GM18870 (cell line): ENCODE measurements around the gene MATN1.
"Not testable (repeated sequence)": the region's sequence is repeated elsewhere in the genome, so short reads cannot be mapped to it uniquely, and the experiment has no call there.

Experiments used
- ATAC-seq: cut with Tn5 transposase; IDR thresholded peaks from one replicate; pipeline ENCODE4 v1.9.1; 2021; ENCODE audit warnings: moderate library complexity; ENCODE audit not compliant: unreplicated experiment

Gene MATN1

DNA sequence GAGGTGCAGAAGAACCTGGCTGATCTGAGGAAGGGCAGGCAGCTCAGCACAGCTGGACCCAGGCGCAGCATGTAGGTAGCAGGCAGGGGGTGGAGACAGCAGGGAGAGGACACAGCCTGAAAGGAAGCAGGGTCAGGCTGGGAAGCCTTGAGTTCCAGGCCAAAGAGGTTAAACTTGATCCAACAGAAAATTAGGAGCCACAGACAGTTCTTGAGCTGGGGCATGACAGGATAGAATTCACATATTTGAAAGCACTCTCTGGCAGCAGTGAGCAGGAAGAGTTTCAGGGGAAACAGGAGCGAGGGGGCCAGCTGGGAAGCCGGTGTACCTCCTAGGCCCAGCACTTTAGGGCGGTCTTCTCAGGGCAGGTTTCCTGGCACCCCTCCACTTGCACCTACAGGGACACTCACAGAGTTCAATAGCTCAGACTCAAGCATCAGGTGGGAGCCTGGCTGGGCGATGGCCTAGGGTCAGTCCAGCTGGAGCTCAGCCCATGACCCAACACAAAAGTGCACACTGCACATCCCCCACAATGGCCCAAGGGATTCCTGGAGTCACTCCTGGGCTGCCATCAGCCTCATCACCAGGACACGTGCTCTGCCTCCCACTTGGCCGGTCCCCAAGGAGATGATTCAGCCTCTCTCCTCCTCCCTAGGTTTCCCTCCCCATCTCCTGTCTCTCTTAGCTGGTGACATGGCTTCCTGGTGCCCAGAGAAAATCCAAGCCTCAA lies 22.7 kb downstream of the MATN1 start:
- ATAC-seq, result no peak

DNA sequence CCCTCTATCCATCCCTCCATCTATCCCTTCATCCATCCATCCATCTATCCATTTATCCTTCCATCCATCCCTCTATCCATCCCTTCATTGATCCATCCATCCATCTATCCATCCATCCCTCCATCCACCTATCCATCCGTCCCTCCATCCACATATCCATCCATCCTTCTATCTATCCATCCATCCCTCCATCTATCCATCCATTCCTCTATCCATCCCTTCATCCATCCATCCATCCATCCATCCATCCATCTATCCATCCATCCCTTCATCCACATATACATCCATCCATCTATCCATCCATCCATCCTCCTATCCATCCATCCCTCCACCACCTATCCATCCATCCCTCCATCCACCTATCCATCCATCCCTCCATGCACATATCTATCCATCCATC lies 23.6 kb downstream of the MATN1 start:
- ATAC-seq, result no peak

DNA sequence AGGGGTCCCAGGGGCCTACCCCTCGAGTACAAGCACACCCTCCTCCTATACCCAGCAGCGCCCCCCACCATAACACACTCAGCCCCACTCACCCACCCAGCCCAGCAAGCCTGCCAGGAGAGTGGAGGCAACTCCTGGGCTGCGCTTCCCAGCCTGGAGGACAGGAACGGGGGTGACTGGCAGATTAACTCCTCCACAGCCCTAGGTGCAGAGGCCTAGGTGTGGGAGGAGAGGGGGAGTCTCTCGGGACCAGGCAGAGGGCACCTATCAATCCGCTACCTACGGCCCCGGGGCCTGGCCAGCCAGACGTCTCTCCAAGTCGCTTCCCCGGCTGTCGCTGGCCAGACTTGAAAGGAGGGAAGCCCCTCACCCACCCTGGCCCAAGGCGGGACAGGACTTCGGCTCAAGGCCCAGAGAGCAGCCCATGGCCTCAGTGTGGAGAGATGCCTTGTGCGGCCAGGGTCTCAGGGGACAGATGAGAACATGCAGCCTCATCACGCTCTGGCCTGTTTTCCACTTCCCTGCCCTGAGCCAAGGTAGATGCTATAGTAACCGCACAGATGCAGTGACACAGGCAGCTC lies 24.9 kb downstream of the MATN1 start:
- no peak for ATAC-seq

DNA sequence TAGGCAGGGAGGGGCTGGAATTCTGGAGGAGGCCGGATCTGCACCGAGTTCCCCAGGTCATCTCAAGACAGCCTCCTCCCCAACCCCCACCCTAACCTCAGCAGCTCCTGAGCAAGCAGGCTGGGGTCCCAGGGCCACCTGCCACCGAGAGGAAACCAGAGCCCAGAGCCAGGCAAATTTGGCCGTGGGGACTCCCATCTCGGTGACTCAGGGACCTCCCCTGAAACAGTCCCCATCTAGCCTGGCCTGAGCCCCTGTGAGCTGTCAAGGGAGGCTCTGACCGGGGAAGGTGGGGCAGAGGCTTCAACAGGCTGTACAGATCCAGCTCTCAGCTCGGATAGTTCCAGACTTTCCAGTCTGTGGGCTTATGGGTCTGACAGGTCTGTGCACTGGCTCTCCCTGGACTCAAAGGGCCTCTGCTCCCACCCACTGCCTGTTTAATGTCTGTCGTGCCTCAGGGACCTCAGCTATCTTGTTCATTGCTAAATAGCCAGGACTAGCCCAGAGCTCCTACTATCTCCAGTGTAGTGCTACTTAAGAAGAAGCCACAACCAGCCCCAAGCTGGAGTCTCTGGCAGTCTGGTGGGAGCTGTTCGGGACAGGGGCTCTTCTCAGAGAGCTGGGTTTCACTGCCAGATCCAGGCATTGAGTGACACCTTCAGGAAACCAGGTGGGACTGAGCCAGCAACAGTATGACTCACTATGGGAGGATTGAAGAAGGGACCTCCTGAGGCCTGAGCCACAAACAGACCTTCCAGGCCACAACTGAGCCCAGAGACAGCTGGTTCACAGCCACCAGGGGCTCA lies 25.6 kb downstream of the MATN1 start:
- no peak for ATAC-seq

DNA sequence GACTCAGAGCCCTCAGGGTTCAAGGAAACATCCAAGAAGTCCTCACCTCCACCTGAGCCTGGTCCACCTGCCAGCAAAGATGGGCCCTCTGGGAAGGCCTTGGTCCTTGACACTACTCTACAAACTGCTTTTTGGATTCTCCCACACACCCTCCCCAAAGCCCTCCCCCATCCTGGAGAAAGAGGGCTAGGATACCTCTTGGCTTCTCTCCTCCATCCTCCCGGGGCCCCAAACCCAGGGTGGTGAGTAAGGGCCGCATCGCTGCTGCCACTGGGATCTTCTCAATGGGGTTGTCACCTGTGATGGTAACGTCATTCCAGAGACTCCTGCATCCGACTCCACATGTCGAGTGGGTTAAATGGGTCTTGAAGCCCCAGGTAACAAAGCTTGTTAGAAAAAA lies 26.6 kb downstream of the MATN1 start:
- no peak for ATAC-seq

DNA sequence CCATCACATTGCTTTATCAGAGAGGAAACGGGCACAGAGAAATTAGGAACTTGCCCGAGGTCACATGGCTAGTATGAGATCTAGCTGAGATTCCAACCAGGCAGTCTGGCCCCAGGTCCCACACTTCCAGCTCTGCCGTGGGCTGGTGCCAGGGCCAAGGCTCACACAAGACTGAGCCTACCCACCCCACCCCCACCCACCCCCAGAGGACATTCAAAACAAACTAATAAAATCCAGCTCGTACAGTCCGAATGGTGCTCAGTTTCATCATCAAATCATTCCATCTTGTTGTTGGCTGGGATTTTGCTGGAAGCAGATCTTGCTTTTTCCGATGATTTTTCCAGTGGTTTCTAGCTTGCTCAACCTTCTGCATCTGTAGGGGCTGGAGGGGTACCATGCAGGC lies 27.9 kb downstream of the MATN1 start:
- no peak for ATAC-seq

DNA sequence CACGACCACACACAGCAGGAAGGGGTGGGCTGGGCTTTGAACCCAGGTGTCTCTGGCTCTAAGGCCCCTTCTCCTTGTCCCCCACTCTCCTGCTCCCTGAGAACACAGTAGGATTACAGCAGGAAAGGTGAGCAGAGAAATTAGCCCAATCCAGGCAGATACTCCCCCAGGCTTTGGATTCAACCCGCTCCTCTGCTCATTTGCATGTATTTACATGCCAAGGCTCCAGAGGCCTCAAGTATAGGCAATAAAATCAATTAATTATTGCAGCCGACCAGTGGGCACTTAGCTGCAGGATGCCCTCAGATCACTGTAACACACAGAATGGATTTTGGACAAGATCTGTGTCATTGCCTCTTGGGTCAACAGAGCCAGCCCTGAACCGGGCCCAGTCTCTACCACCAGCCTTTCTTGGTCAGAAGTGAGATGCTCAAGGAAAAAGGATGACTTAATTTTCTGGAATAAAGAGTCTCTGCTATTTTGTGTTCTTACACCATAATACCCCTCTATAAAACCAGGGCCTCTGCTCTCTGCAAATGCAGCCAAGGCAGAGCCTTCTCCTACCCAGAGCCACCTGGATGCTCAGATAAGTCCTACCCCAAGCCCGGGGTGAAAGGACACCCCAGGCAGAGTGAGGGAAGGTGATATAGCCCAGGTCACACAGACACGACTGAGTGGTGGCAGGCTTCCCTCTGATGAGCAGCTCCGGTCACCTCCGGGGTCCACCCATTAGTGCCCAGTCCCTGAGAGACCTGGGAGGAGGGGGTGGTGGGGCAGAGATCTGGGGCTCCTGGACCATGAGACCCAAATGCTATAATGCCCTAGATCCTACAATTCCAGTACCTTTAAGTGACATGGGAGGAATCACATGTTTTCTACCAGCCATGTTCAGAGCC lies 28.9 kb downstream of the MATN1 start:
- no peak for ATAC-seq

DNA sequence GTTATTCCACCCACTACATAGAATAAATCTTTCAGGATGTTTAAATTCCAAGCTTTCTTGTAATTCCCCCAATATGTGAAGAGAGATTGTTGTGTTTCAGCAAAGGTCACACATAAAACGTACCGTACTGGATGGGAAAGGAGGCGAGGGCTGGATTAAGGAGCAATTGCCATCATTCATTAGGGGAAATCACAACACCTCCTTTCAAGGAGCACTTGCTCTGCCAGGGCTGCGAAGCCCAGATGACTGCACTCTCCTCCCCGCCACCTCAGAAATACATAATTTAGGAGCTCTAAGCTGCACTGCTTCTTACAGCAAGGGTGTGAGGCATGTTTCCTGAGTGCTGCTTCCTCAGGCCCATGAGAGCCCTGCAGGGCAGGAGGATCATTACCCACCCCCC lies 29.6 kb downstream of the MATN1 start:
- ATAC-seq, result no peak

DNA sequence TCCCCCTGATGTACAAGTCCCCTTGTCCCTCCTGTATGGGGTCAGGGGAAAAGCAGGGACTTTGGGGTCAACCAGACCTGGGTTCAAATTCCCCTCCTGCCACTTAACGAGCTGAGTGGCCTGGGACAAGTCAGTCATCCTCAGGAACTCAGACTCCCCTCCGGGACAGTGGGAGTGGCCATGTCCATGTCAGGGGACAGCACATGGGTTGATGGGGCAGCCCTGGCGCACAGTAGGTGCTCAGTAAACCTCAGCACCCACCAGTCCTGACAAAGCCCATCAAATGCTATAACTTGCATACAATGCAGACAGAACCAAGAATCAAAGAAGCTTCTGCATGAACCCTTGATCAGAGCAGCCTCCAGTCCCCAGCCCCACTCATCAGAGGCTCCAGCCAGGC lies 30.0 kb downstream of the MATN1 start:
- ATAC-seq, result no peak

DNA sequence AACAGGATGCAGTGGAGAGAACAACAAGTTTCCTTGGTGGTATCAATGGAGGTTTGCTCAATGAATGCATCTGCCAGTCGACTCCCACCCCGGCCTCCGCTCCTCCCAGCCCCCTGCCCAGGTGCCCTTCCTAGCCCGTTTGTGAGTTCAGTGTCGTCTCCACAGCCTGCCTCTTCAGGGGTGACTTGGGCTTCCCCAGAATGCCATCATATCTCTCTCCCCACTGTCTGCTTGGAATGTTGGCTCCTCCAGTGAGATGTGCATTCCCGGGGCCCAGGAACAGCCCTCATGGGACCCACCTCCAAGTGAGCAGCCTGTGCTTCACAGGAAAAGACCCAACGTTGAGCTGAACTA lies 30.5 kb downstream of the MATN1 start:
- no peak for ATAC-seq

DNA sequence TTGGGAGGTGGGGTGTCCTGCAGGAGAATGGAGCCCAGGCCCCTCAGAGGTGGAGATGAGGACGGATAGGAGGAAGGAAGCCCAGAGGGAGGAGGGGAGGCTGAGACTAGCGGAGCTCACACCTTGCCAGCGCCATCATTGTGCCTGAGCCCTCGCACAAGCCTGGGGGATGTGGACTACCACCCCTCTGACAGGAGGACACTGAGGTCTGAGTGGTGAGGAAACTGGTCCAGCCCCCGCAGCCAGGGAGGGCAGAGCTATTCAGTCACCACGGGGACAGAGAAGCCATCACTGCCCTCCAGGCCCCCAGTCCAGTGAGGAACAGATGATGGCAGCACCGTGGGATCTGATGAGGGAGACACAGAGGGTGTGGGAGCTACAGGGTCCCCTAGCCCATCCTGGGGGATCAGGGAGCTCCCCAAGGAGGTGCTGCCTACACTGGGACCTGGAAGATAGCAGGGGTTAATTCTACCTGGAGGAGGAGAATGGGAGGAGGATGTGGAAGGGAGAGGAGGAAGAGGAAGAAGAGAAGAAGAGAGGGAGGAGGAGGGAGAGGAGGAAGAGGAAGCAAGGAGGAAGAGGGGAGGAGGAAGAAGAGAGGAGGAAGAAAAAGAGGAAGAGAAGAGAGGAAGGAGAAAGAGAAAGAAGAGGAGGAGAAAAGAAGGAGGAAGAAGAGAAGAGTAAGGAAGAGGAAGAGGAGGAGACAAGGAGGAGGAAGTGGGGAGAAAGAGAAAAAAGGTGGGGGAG lies 31.0 kb downstream of the MATN1 start:
- no peak for ATAC-seq

DNA sequence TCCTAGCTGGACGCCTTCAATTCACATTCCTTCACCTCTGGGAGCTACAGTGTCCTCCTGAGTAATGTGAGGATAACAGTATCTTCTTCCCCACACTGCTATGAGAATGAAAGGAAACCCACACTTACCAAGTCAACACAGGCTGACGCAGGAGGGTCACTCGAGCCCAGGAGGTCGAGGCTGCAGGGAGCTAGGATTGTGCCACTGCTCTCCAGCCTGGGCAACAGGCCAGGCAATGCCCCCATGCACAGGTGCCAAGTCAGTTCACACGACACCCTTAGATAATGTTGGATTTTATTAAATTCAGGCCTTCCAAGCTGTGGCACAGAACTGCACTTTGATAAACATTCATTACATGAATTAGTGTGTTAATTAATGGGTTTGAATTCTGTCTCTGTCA lies 31.9 kb downstream of the MATN1 start:
- no peak for ATAC-seq

DNA sequence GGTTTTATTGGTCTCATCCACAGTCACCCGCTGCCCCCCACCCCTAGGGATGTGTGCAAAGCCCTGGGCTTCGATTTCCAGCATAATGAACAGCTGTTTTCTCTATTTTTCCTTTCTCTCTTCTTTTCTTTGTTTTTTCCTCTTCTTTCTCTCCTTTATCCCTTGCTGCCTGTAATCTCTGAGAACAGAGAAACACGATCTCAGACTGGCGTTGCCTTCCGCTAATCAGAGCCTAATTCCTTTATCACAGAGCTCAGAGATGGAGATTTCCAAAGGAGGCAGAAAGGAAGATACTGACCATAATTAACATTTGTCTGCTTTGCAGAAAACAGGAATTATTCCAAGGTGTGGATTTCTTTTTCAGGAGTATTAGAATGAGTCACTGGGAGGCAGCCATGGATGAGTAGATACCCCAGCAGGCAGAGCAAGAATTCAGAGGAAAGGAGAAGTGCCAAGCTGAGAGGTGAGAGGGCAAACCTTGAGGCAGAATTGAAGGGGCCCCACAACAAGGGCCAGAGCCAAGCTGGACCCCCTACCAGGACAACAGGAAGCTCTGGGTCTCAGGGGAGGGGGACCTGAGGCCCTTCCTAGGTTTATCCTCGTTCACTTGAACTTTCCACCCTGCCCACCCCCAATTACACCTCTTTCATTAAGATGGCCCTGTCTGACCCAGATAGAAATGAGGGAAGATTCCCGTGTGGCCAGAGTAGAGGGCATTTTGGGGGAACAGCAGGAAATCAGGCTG lies 33.3 kb downstream of the MATN1 start:
- ATAC-seq, result no peak

DNA sequence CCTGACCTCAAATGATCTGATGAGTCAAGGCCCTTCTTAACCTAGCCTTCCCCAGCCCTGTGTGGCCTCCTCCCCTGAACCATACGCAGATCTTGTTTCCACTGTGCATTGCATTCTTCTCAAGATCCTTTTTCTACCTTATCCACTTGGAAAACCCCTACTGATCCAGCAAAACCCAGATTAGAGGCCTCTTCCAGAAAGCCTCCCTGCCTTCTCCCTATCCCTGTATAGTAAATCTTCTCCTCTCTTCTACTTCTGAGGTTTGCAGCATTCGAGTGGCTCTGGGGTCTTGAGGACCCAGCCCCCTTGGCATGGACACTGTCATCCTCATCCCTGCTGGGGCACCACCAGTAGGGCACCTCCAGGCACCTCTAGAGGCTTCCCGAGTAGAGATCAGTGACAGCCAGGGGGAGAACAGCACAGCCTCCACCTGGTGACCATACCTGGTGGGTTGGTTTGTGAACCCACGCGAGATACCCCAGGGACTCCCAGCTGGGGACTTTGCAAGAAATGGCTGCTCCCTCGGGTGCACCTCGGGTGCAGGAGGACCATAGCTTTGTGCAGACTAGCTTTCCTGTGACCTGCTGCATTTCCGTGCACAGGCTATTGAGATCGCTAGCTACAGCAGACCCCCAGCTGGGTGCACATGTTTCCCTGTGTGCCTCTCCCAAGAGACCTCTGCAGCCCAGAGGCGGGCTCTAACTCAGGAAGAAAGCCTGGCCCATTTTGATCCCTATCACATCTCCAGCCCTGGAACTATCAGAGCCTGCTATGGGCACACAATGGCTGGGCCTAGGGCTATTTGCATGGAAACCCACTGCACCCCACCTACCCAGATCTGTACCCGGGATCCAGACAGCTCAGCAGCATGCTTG lies 34.2 kb downstream of the MATN1 start:
- ATAC-seq, result no peak

DNA sequence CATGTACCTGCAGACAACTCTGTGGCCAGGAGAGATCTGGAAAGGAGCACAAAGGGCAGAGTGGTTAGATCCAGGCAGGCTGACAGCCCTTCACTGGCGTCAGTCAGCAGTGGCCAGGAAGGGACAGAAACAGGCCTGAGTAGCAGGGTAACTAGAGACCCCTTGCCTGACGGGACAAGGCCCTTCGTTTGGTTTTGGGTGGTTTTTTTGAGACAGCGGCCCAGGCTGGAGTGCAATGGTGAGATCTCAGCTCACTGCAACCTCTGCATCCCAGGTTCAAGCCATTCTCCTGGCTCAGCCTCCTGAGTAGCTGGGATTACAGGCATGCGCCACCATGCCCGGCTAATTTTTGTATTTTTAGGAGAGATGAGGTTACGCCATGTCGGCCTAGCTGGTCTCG lies 34.9 kb downstream of the MATN1 start:
- not testable (repeated sequence) for ATAC-seq

DNA sequence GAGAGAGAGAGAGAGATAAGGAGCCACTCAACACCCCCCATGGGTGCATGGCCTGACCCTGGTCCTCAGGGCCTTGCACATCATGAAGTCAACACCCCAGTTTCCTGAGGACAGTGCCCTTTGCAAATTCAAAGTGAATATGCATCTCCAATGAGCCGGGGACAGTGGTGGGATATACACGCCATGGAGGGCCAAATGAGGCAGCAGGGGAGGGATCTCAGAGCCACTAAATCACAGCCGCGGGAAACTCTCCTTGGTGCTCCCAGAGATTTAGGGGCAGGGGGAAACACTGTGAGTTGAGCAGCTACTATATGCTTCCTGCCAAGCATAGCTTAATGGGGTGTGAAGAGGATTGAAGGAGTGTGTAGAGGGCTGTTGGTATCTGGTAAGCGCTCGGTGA lies 35.5 kb downstream of the MATN1 start:
- no peak for ATAC-seq

DNA sequence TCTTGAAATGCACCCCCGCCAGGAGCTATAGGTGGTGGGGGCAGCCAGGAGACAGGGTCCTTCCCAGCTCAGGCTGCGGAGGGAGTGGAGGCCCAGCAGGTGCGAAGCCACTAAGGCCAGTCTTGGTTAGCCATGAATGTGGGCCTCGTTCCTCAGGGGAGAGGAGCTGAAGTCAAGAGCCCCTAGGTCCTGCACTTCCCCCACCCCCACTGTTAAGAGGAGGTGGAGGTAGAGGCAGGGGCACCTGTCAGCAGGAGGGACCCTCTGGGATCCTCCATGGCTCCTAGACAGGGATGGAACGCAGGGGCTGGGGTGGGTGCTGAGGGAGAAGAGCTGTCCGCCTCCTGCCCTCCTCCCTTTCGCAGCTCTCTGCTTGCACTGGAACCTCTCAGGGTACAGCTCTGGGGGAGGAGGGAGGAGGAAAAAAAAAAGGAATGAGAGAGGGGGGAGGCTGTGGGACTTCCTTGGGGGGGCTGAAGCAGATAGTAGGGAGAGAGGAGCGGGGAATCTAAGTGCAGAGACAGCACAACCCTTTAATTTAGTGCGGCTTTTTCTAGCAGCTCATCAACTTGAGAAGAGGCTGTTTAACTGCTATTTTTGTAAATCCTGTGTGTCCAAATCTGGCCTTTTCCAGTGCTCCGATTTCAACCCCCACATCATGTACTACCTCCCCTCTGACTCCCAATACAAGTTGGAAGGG lies 37.0 kb downstream of the MATN1 start:
- no peak for ATAC-seq

DNA sequence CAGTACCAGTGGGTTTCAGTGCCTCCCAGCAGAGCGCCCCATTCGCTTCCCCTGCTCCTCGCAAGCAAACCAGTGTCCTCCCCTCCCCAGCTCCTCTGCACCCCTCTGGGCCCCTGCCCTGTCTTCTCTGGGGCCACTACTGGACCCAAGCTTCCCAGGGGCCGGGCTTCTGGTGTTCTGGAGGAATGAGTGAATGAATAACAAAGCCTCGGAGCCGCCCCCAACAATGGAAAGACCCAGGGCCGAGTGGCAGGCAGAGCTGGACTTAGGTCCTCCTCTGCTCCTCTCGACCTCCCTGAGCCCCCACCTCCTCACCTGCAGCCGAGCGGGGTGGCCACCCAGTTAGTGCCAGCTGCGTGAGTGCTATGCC lies 37.6 kb downstream of the MATN1 start:
- no peak for ATAC-seq
